Prostate gland (tissue), 2 donors: Measurements from ENCODE around the gene ZNF888. TPM values are rescaled to one million over a fixed set of nuclear protein-coding genes. Genes with fewer than 3 reads are reported as not detected.
"Not testable (repeated sequence)": the region's sequence is repeated elsewhere in the genome, so short reads cannot be mapped to it uniquely, and the experiment has no call there.

Experiments used
- DNase-seq: peaks from one replicate; pipeline ENCODE4 v3.0.0-alpha.2; 2019; ENCODE audit warnings: low spot score
- H3K27ac ChIP-seq, 2 donors: fragments of 200-600 bp; sonication (generic); 2 replicates each; pipeline ENCODE4 v1.5.1; 2017 to 2019
- H3K27me3 ChIP-seq: fragments of 200-600 bp; sonication (generic); replicated peaks from 2 replicates; pipeline ENCODE4 v1.5.1; 2019; ENCODE audit not compliant: insufficient read depth
- H3K36me3 ChIP-seq, 2 donors: fragments of 200-600 bp; sonication (generic); 1 replicate in 1 of 2; 2 replicates in 1 of 2; pipeline versions ENCODE4 v1.5.1 to v1.8.1; 2017 to 2019
- H3K4me1 ChIP-seq: fragments of 200-600 bp; sonication (generic); replicated peaks from 2 replicates; pipeline ENCODE4 v1.5.1; 2019
- H3K4me3 ChIP-seq, 2 donors: fragments of 200-600 bp; sonication (generic); 2 replicates each; pipeline ENCODE4 v1.5.1; 2017 to 2019
- H3K9me3 ChIP-seq: fragments of 200-600 bp; sonication (generic); 2 replicates; pipeline ENCODE4 v1.5.1; 2017
- POLR2A ChIP-seq: fragments of 450-650 bp; IDR thresholded peaks from one replicate; pipeline ENCODE4 v1.6.1; 2016; ENCODE audit warnings: antibody characterized with exemption, mild to moderate bottlenecking
- POLR2AphosphoS5 ChIP-seq: sonication (generic); formaldehyde crosslinking; IDR thresholded peaks from one replicate; pipeline ENCODE4 v1.6.1; 2017; ENCODE audit warnings: antibody characterized with exemption
- WGBS: methylation state at CpG from one replicate; pipeline ENCODE4 v1.1.5; 2018; 5-methylcytosine and 5-hydroxymethylcytosine counted together
- intact Hi-C: fragments of 100-400 bp; cut with DNase I; formaldehyde crosslinking; loops from one replicate; pipeline ENCODE4 v1.14.2; 2022
- total RNA-seq, 2 donors: library from RNA; depleted of rRNA; stranded (reverse); fragments of >200 nt; gene quantifications; one replicate each; pipeline ENCODE4 v1.1.0, GENCODE V29; 2016
- TF ChIP-seq, protein P1 (sequence below), 4 experiments: fragments of 200-600 bp in 2 of 4; fragments of 450-650 bp in 2 of 4; sonication (generic) in 2 of 4; IDR thresholded peaks; 1 replicate in 3 of 4; 2 replicates in 1 of 4; pipeline ENCODE4 v1.5.1; 2016 to 2019; ENCODE audit warnings: antibody characterized with exemption in 4 of 4, mild to moderate bottlenecking in 2 of 4, moderate library complexity in 2 of 4

The ZNF888 gene
- total RNA-seq, 2 donors from 2014 or later = 21.4 to 34.5 TPM

GRCh38 chr19:52889076-52889475, 34.2 kb downstream of the ZNF888 start:
- no peak for TF ChIP-seq POLR2A
- no peak for TF ChIP-seq POLR2AphosphoS5
- TF ChIP-seq, protein P1, sequence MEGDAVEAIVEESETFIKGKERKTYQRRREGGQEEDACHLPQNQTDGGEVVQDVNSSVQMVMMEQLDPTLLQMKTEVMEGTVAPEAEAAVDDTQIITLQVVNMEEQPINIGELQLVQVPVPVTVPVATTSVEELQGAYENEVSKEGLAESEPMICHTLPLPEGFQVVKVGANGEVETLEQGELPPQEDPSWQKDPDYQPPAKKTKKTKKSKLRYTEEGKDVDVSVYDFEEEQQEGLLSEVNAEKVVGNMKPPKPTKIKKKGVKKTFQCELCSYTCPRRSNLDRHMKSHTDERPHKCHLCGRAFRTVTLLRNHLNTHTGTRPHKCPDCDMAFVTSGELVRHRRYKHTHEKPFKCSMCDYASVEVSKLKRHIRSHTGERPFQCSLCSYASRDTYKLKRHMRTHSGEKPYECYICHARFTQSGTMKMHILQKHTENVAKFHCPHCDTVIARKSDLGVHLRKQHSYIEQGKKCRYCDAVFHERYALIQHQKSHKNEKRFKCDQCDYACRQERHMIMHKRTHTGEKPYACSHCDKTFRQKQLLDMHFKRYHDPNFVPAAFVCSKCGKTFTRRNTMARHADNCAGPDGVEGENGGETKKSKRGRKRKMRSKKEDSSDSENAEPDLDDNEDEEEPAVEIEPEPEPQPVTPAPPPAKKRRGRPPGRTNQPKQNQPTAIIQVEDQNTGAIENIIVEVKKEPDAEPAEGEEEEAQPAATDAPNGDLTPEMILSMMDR (IDR thresholded peaks at IDR 0.05) = no peak
- intact Hi-C loops = no loop called here
- peaks cover 0 to 5% of the 10 kb centered on the region in 2 donors for H3K36me3 ChIP-seq
- 78% methylated on average over 7 of the region's 7 CpGs for WGBS
- H3K9me3 ChIP-seq = no peaks in the 10 kb centered on the region
- DNase-seq = no peak
- no peak overlapping the region for H3K27ac ChIP-seq
- no peaks in the 10 kb centered on the region for H3K27me3 ChIP-seq
- H3K4me3 ChIP-seq = no peak overlapping the region
- no peaks in the 10 kb centered on the region for H3K4me1 ChIP-seq

- Histone ChIP-seq H3K27me3 (no peaks in the 10 kb centered on the region), H3K9me3 (no peaks in the 10 kb centered on the region), H3K4me1 (no peaks in the 10 kb centered on the region), H3K36me3 (peaks cover 5 to 17% of the 10 kb centered on the region in 2 donors), H3K27ac (no peak overlapping the region), H3K4me3 (no peak overlapping the region)
- intact Hi-C loops = no loop called here
- TF ChIP-seq POLR2AphosphoS5 (no peak), POLR2A (no peak)
- TF ChIP-seq, protein P1 (IDR thresholded peaks at IDR 0.05) = no peak
- 99% methylated on average over 11 of the region's 11 CpGs for WGBS
- DNase-seq = no peak
Measured at GRCh38 chr19:52880895-52881389, 42.3 kb downstream of the ZNF888 start.

- intact Hi-C loops, DNase-seq, H3K27me3 ChIP-seq, H3K4me1 ChIP-seq, H3K27ac ChIP-seq, H3K36me3 ChIP-seq, H3K9me3 ChIP-seq, H3K4me3 ChIP-seq: not testable (repeated sequence)
- 73% methylated on average over 6 of the region's 6 CpGs for WGBS
Measured at GRCh38 chr19:52872996-52873395, 50.2 kb downstream of the ZNF888 start.

GRCh38 chr19:52871466-52871865, 51.8 kb downstream of the ZNF888 start:
- no peak overlapping the region for H3K27ac ChIP-seq
- no peaks in the 10 kb centered on the region for H3K9me3 ChIP-seq
- TF ChIP-seq POLR2AphosphoS5 (no peak), POLR2A (no peak)
- TF ChIP-seq, protein P1 (IDR thresholded peaks at IDR 0.05) = no peak
- no peak overlapping the region for H3K4me3 ChIP-seq
- no peaks in the 10 kb centered on the region for H3K4me1 ChIP-seq
- no peaks in the 10 kb centered on the region for H3K36me3 ChIP-seq
- H3K27me3 ChIP-seq = no peaks in the 10 kb centered on the region
- DNase-seq = no peak
- 95% methylated on average over 3 of the region's 3 CpGs for WGBS
- intact Hi-C loops = no loop called here

DNA sequence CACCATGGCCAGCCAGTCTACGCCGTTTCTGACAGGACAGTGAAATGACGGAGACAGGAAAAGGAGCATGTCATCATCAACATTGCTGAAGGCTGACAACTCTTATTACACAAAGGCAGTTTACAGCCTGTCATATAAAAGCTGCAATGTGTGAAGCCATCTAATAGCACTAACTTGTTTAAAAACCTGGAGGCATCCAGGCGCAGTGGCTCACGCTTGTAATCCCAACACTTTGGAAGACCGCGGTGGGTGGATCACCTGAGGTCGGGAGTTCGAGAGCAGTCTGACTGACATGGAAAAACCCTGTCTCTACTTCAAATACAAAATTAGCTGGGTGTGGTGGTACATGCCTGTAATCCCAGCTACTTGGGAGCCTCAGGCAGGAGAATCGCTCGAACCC, 55.2 kb downstream of the ZNF888 start:
- intact Hi-C loops, DNase-seq: not testable (repeated sequence)
- 93% methylated on average over 11 of the region's 11 CpGs for WGBS

GRCh38 chr19:52857378-52858191, 65.6 kb downstream of the ZNF888 start, which contains the start of gene ZNF468:
ZNF468 (minus strand) TSS chr19:52857619; CDS start chr19:52854272, 3,347 bp downstream.
- H3K36me3 ChIP-seq, H3K9me3 ChIP-seq, intact Hi-C loops, H3K4me1 ChIP-seq, H3K27me3 ChIP-seq: not testable (repeated sequence)
- TF ChIP-seq POLR2A = peak; percentile 65
- TF ChIP-seq, protein P1 (IDR thresholded peaks at IDR 0.05) = peak in 1 of 4 experiments; percentile 17
- peak; percentile 87 for TF ChIP-seq POLR2AphosphoS5
- H3K4me3 ChIP-seq = peak within 1 kb of the TSS; percentile 49 to 60
- peak; percentile 63 for DNase-seq
- peak within 1 kb of the TSS; percentile 41 to 66 for H3K27ac ChIP-seq
- 5% methylated on average over 43 of the region's 43 CpGs for WGBS

More for the DNA sequence above, 55.2 kb downstream of the ZNF888 start:
- H3K4me3 ChIP-seq, H3K27ac ChIP-seq, H3K27me3 ChIP-seq, H3K36me3 ChIP-seq, H3K9me3 ChIP-seq, H3K4me1 ChIP-seq: not testable (repeated sequence)

GRCh38 chr19:52856540-52857377, 66.5 kb downstream of the ZNF888 start:
- H3K27me3 ChIP-seq, DNase-seq: not testable (repeated sequence)
- WGBS = 3% methylated on average over 31 of the region's 31 CpGs

More at GRCh38 chr19:52856540-52857377, 66.5 kb downstream of the ZNF888 start:
- intact Hi-C loops, H3K9me3 ChIP-seq, H3K36me3 ChIP-seq, H3K4me1 ChIP-seq: not testable (repeated sequence)
- peak overlapping the region; percentile 41 to 66 for H3K27ac ChIP-seq
- peak overlapping the region; percentile 49 to 60 for H3K4me3 ChIP-seq
